ENCODE results near the gene ATXN7L1. TPM values are rescaled to one million over a fixed set of nuclear protein-coding genes. Genes with fewer than 3 reads are reported as not detected.
A peak's percentile ranks its signal among the peaks of the same experiment; 100 is the strongest.

Gene ATXN7L1
- total RNA-seq, 1 experiment from 2014 or later: 38.5 TPM

- TF ChIP-seq, protein P1, sequence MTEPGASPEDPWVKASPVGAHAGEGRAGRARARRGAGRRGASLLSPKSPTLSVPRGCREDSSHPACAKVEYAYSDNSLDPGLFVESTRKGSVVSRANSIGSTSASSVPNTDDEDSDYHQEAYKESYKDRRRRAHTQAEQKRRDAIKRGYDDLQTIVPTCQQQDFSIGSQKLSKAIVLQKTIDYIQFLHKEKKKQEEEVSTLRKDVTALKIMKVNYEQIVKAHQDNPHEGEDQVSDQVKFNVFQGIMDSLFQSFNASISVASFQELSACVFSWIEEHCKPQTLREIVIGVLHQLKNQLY (CRISPR knock-in tag; IDR thresholded peaks at IDR 0.05): no peak
- TF ChIP-seq, protein P2, sequence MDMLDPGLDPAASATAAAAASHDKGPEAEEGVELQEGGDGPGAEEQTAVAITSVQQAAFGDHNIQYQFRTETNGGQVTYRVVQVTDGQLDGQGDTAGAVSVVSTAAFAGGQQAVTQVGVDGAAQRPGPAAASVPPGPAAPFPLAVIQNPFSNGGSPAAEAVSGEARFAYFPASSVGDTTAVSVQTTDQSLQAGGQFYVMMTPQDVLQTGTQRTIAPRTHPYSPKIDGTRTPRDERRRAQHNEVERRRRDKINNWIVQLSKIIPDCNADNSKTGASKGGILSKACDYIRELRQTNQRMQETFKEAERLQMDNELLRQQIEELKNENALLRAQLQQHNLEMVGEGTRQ (CRISPR knock-in tag; IDR thresholded peaks at IDR 0.05): peak; percentile 22; the same call in 1 of the 2 replicates
- TF ChIP-seq E2F5 (CRISPR knock-in tag; IDR thresholded peaks at IDR 0.05) (no peak), RORB (CRISPR knock-in tag; IDR thresholded peaks at IDR 0.05) (no peak), ZNF281 (CRISPR knock-in tag; IDR thresholded peaks at IDR 0.05) (no peak), TCF7 (CRISPR knock-in tag; IDR thresholded peaks at IDR 0.05; ENCODE audit: low read depth) (no peak), ETV6 (CRISPR knock-in tag; IDR thresholded peaks at IDR 0.05) (peak; percentile 74; the same call in 1 of the 2 replicates), ZNF532 (CRISPR knock-in tag; IDR thresholded peaks at IDR 0.05; ENCODE audit: borderline replicate concordance) (no peak), CREM (CRISPR knock-in tag; IDR thresholded peaks at IDR 0.05) (no peak), JAZF1 (CRISPR knock-in tag; IDR thresholded peaks at IDR 0.05) (no peak), HMGA2 (CRISPR knock-in tag; IDR thresholded peaks at IDR 0.05) (no peak), PRDM15 (CRISPR knock-in tag; IDR thresholded peaks at IDR 0.05) (no peak), NR3C1 (CRISPR knock-in tag; conservative IDR thresholded peaks at IDR 0.05; ENCODE audit: low read depth) (no peak), SMAD3 (CRISPR knock-in tag; IDR thresholded peaks at IDR 0.05; ENCODE audit: borderline replicate concordance) (no peak)
- TF ChIP-seq, protein P3, sequence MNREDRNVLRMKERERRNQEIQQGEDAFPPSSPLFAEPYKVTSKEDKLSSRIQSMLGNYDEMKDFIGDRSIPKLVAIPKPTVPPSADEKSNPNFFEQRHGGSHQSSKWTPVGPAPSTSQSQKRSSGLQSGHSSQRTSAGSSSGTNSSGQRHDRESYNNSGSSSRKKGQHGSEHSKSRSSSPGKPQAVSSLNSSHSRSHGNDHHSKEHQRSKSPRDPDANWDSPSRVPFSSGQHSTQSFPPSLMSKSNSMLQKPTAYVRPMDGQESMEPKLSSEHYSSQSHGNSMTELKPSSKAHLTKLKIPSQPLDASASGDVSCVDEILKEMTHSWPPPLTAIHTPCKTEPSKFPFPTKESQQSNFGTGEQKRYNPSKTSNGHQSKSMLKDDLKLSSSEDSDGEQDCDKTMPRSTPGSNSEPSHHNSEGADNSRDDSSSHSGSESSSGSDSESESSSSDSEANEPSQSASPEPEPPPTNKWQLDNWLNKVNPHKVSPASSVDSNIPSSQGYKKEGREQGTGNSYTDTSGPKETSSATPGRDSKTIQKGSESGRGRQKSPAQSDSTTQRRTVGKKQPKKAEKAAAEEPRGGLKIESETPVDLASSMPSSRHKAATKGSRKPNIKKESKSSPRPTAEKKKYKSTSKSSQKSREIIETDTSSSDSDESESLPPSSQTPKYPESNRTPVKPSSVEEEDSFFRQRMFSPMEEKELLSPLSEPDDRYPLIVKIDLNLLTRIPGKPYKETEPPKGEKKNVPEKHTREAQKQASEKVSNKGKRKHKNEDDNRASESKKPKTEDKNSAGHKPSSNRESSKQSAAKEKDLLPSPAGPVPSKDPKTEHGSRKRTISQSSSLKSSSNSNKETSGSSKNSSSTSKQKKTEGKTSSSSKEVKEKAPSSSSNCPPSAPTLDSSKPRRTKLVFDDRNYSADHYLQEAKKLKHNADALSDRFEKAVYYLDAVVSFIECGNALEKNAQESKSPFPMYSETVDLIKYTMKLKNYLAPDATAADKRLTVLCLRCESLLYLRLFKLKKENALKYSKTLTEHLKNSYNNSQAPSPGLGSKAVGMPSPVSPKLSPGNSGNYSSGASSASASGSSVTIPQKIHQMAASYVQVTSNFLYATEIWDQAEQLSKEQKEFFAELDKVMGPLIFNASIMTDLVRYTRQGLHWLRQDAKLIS (CRISPR knock-in tag; IDR thresholded peaks at IDR 0.05; ENCODE audit: borderline replicate concordance): 0 out of 2 replicates have a peak, but pooled peaks have one; percentile 30
- TF ChIP-seq, protein P4, sequence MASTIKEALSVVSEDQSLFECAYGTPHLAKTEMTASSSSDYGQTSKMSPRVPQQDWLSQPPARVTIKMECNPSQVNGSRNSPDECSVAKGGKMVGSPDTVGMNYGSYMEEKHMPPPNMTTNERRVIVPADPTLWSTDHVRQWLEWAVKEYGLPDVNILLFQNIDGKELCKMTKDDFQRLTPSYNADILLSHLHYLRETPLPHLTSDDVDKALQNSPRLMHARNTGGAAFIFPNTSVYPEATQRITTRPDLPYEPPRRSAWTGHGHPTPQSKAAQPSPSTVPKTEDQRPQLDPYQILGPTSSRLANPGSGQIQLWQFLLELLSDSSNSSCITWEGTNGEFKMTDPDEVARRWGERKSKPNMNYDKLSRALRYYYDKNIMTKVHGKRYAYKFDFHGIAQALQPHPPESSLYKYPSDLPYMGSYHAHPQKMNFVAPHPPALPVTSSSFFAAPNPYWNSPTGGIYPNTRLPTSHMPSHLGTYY (CRISPR knock-in tag; IDR thresholded peaks at IDR 0.05): no peak
- TF ChIP-seq, protein P5, sequence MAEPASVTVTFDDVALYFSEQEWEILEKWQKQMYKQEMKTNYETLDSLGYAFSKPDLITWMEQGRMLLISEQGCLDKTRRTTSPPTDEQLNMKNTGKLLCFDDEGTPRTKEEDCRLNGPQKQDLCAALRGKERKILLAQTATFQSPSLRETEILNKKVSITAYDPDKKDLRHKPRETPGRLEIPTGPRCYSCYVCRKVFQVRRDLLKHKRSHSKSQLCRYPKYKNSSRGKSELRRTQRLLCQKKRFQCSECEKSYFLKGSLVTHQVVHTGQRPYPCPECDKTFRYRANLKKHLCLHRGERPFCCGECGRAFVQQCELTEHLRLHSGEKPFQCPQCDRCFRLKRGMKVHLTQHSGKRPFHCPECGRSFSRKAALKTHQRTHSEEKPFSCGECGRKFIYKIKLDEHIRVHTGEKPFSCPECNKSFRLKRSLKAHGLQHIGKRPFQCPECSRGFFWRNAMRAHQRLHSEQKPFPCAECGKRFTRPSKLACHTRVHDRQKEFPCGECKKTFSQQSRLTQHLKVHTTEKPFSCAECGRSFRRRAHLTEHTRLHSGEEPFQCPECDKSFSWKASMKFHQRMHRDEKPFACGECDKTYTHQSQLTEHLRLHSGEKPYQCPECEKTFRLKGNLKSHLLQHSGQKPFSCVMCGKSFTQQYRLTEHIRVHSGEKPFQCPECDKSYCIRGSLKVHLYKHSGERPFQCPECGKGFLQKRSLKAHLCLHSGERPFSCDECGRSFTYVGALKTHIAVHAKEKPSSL (CRISPR knock-in tag; conservative IDR thresholded peaks at IDR 0.05): no peak
Measured at GRCh38 chr7:105638902-105639495, 237.4 kb downstream of the ATXN7L1 start (continued).
